MM.1S (cell line): Measurements from ENCODE around the gene TRIM8.

Experiments
- CTCF ChIP-seq: fragments of 300-600 bp; sonication (generic); IDR thresholded peaks from 2 replicates; pipeline ENCODE4 v1.5.1; 2016; ENCODE audit warnings: antibody characterized with exemption, low read length, mixed read lengths
- EZH2 ChIP-seq: fragments of 300-600 bp; sonication (generic); optimal IDR thresholded peaks from 2 replicates; pipeline ENCODE3; 2017; ENCODE audit warnings: low read depth, mild to moderate bottlenecking, antibody characterized with exemption, low read length, mixed read lengths
- EZH2phosphoT487 ChIP-seq: fragments of 300-600 bp; sonication (generic); IDR thresholded peaks from 2 replicates; pipeline ENCODE4 v1.6.1; 2018; ENCODE audit warnings: antibody characterized with exemption, low read length

- TF ChIP-seq CTCF (no peak), EZH2phosphoT487 (no peak), EZH2 (no peak)
Observed at GRCh38 chr10:102634686-102635085, 9.6 kb upstream of the TRIM8 start.
